Lower lobe of right lung (tissue), 2 donors: ENCODE data around the gene CD8B. TPM values are rescaled to one million over a fixed set of nuclear protein-coding genes. Genes with fewer than 3 reads are reported as not detected.

ENCODE experiments used
- ATAC-seq, 2 donors: fragments of 200-7000 bp; cut with Tn5 transposase; one replicate each; pipeline ENCODE4 v1.9.1; 2020 to 2022; ENCODE audit warnings: mild to moderate bottlenecking in 2 of 2, moderate library complexity in 2 of 2
- DNase-seq: peaks from one replicate; pipeline ENCODE4 v3.0.0-alpha.2; 2020
- H3K27ac ChIP-seq: fragments of 200-600 bp; one replicate; pipeline ENCODE4 v1.8.0; 2022
- H3K27me3 ChIP-seq: fragments of 200-600 bp; one replicate; pipeline ENCODE4 v1.8.0; 2022; ENCODE audit warnings: low read depth
- H3K36me3 ChIP-seq: fragments of 200-600 bp; one replicate; pipeline ENCODE4 v1.8.0; 2022; ENCODE audit warnings: mild to moderate bottlenecking
- H3K4me1 ChIP-seq: fragments of 200-600 bp; one replicate; pipeline ENCODE4 v1.8.0; 2022
- H3K4me3 ChIP-seq: fragments of 200-600 bp; one replicate; pipeline ENCODE4 v1.8.0; 2022; ENCODE audit warnings: mild to moderate bottlenecking
- H3K9me3 ChIP-seq: fragments of 200-600 bp; one replicate; pipeline ENCODE4 v1.8.0; 2022
- intact Hi-C: fragments of 100-400 bp; cut with DNase I; formaldehyde crosslinking; loops from one replicate; pipeline ENCODE4 v1.11.0; 2022
- total RNA-seq: library from RNA; stranded (reverse); fragmentation: NEBNext Ultra II Directional; extraction: Animal tissue kit (Norgen Biotek cat#: 25700); gene quantifications from one replicate; pipeline ENCODE4 v1.2.1, GENCODE V29; 2021
- TF ChIP-seq, protein P1 (sequence below): fragments of 200-600 bp; IDR thresholded peaks from one replicate; pipeline ENCODE4 v1.8.0; 2022; ENCODE audit warnings: antibody characterized with exemption, mild to moderate bottlenecking
- donor health status: DM: no; HTN: yes; CAD: no; lungs with severe emphysema.

The CD8B gene
- total RNA-seq, 1 donor from 2014 or later, result 1.5 TPM

DNA sequence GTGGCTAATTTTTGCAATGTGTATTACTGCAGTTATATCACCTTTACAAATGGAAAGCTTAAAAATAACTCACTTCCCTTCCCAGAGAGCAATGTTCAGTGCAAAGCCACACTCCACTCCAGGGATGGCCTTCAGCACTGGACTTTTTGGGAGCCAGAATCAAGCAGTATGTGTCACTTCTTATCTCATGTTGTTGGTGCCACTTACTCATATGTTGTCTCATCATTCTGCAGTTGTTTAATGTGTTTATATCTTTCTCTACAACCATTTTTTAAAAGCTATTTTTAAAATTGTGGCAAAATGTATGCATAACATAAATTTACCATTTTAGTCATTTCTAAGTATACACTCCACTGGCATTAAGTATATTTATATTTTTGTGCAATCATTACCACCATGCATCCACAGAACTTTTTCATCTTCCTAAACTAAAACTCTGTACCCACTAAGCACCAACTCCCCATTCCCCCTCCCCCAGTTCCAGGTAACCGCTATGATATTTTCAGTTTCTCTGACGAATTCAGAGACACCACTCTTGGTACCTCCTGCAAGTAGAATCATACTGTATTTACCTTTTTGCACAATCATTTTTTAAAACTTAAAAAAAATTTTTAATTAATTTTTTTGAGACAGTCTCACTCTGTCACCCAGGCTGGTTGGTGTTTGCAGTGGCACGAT lies 38.9 kb downstream of the CD8B start:
- no peak for ATAC-seq
- intact Hi-C loops, result no loop called here

DNA sequence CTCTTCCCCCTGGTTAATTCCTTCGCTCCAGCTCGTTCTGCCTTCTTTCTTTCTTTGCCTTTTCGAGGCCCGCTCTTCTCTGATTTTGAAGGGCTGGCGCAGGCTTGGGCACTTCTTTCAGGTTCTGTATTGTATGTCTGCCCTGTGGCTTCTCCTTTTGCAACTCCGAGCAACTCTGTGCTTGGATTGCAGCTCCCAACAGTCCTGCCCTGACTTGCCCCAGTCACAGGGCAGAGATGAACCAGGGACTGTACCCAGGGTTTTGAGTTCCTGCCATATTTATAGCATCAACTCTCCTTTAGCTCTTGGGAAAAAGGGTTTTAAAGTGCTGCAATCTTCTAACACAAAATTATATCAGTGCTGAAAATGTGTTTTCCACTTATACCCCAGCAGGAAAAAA lies 39.8 kb downstream of the CD8B start:
- H3K27ac ChIP-seq, result no peak overlapping the region
- H3K4me3 ChIP-seq, result no peak overlapping the region
- no peak for DNase-seq
- peaks cover 9% of the 10 kb centered on the region for H3K9me3 ChIP-seq
- no peaks in the 10 kb centered on the region for H3K4me1 ChIP-seq
- H3K27me3 ChIP-seq, result no peaks in the 10 kb centered on the region
- no peak for ATAC-seq
- no peaks in the 10 kb centered on the region for H3K36me3 ChIP-seq
- intact Hi-C loops, result no loop called here
- TF ChIP-seq, protein P1, sequence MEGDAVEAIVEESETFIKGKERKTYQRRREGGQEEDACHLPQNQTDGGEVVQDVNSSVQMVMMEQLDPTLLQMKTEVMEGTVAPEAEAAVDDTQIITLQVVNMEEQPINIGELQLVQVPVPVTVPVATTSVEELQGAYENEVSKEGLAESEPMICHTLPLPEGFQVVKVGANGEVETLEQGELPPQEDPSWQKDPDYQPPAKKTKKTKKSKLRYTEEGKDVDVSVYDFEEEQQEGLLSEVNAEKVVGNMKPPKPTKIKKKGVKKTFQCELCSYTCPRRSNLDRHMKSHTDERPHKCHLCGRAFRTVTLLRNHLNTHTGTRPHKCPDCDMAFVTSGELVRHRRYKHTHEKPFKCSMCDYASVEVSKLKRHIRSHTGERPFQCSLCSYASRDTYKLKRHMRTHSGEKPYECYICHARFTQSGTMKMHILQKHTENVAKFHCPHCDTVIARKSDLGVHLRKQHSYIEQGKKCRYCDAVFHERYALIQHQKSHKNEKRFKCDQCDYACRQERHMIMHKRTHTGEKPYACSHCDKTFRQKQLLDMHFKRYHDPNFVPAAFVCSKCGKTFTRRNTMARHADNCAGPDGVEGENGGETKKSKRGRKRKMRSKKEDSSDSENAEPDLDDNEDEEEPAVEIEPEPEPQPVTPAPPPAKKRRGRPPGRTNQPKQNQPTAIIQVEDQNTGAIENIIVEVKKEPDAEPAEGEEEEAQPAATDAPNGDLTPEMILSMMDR, result no peak

More for the DNA sequence above, 38.9 kb downstream of the CD8B start:
- Histone ChIP-seq H3K27ac (no peak overlapping the region), H3K4me1 (no peaks in the 10 kb centered on the region), H3K4me3 (no peak overlapping the region), H3K36me3 (no peaks in the 10 kb centered on the region), H3K9me3 (peaks cover 9% of the 10 kb centered on the region), H3K27me3 (no peaks in the 10 kb centered on the region)
- DNase-seq, result no peak
- TF ChIP-seq, protein P1, result no peak

DNA sequence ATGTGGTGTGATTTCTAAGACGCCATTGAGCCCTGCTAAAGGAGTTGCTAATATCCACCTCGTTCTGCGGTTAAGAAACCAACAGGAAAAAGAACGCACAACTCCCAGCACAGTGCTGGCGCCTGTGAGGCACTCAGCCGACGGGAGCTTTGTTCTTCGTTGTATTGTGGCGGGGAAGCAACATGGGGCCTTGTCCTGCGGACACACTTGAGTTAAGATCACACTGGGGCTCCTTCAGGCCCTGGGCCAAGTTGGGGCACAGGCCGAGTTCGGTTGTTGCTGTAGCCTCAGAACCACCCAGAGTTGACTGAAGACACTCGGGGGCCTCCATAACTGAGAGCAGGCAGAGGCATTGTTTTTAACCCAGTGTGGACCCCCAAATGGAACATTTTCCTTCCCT lies 40.4 kb downstream of the CD8B start:
- Histone ChIP-seq H3K4me1 (no peaks in the 10 kb centered on the region), H3K36me3 (no peaks in the 10 kb centered on the region), H3K27me3 (no peaks in the 10 kb centered on the region), H3K9me3 (peaks cover 9% of the 10 kb centered on the region), H3K27ac (no peak overlapping the region), H3K4me3 (no peak overlapping the region)
- intact Hi-C loops, result no loop called here
- no peak for DNase-seq
- TF ChIP-seq, protein P1, result no peak
- ATAC-seq, result no peak

DNA sequence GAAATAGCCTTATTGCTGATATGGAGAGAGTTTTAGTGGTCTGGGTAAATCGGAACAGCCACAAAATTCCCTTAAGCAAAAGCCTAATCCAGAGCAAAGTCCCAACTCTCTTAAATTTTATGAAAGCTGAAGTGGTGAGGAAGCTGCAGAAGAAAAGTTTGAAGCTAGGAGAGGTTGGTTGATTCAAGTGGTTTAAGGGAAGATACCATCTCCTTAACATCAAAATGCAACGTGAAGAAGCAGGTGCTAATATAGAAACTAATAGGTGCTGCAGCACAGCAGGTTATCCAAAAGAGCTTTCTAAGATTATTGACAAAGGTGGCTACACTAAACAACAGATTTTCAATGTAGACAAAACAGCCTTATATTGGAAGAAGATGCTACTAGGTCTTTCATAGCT lies 42.7 kb downstream of the CD8B start:
- H3K36me3 ChIP-seq, result no peaks in the 10 kb centered on the region
- DNase-seq, result no peak
- no peaks in the 10 kb centered on the region for H3K4me1 ChIP-seq
- H3K9me3 ChIP-seq, result peaks cover 9% of the 10 kb centered on the region
- ATAC-seq, result no peak
- intact Hi-C loops, result no loop called here
- H3K4me3 ChIP-seq, result no peak overlapping the region
- no peak overlapping the region for H3K27ac ChIP-seq
- no peaks in the 10 kb centered on the region for H3K27me3 ChIP-seq
- TF ChIP-seq, protein P1, result no peak

DNA sequence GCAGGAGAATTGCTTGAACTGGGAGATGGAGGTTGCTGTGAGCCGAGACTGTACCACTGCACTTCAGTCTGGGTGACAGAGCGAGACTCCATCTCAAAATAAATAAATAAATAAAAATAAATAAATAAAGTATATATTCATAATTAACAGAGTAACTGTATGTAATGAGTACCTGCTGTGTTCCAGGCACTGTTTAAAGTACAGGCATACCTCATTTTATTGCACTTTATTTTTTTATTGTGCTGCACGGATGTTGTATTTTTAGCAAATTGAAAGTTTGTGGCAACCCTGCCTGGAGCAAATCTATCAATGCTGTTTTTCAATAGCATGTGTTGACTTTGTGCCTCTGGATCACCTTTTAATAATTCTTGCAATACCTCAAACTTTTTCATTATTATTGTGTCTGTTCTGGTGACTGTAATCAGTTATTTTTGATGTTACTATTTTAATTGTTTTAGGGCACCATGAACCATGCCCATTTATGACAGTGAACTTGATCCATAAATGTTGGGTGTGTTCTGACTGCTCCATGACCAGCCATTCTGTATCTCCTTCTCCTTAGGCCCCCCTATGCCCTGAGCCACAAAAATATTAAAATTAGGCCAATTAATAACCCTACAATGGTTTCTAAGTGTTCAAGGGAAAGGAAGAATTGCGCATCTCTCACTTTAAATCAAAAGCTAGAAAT lies 43.4 kb downstream of the CD8B start:
- Histone ChIP-seq H3K27me3 (peaks cover under 1% of the 10 kb centered on the region), H3K4me3 (no peak overlapping the region), H3K36me3 (no peaks in the 10 kb centered on the region), H3K4me1 (no peaks in the 10 kb centered on the region), H3K9me3 (peaks cover 9% of the 10 kb centered on the region), H3K27ac (no peak overlapping the region)
- TF ChIP-seq, protein P1, result no peak
- DNase-seq (no peak), ATAC-seq (no peak)
- intact Hi-C loops, result no loop called here
